ENCODE data around the gene PRRG2. TPM values are rescaled to one million over a fixed set of nuclear protein-coding genes. Genes with fewer than 3 reads are reported as not detected.

The PRRG2 gene
- total RNA-seq, 5 donors from 2014 or later (not counting 1 experiment from before 2014, with no cell fraction given): 0.37 to 1.7 (median 1.2) TPM

DNA sequence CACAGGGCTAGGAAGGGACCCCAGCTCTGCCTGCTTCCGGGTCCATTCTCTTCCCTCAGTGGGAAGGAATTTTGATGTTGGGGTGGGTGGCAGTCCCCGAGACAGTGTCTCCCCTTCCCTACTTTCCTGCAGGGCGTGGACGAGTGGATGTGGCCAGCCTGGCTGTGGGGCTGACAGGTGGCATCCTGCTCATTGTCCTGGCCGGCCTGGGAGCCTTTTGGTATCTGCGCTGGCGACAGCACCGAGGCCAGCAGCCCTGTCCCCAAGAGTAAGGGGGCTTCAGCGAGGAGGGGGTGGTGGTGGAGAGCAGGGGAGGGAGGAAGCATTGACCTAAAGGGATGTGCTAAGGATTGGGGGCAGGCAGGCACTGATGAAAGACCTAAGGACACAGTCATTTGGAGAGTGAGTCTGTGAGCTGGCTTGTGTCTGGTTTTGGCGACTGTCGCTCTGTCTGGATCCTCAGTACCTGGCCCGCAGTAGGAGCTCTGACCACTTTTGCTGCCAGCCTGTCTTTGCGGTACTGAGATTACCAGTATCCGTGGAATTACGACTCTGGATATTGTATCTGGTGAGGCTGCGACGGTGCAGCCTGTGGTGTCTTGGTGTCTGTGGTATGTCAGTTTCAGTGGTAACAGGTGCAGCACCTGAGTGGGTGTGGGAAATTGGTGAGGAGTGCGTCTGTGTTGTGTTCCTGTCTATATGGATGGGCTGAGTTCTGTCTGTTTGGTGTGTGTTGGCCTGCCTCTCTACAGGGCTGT, 7.4 kb downstream of the PRRG2 start:
- WGBS (ENCODE audit: insufficient coverage): 74% methylated on average over 8 of the region's 18 CpGs
- Mint-ChIP-seq H3K4me1 (peaks cover 16 to 37% (median 28%) of the 10 kb centered on the region in 3 donors), H3K27me3 (no peaks in the 10 kb centered on the region), H3K9me3 (no peaks in the 10 kb centered on the region), H3K27ac (peak overlapping the region; percentile 67 to 77), H3K36me3 (peaks cover 3% of the 10 kb centered on the region), H3K4me3 (no peak overlapping the region)
- peak in 24 of 35 experiments; percentile 19 to 66 (median 40) for DNase-seq
- H3K36me3 ChIP-seq (ENCODE audit: control insufficient read depth in 2 of 2, extremely low read depth in 1 of 2, insufficient read depth in 1 of 2, low read length in 1 of 2): peaks cover 0 to 1% of the 10 kb centered on the region in 2 donors
- POLR2A ChIA-PET: no interaction called here
- ATAC-seq (replicated peaks in 1 of 4): peak in 1 of 4 experiments; percentile 17
- CTCF ChIA-PET: interaction anchor here (0.7 kb wide), 3 partner anchors 39 to 77 kb away, joined by 3 to 4 read pairs (median 3); no protein-coding TSS in a partner anchor
- H3K27me3 ChIP-seq (replicated peaks in 1 of 2; ENCODE audit: control insufficient read depth in 2 of 2, extremely low read depth in 1 of 2, insufficient read depth in 2 of 2, low read length in 1 of 2): no peaks in the 10 kb centered on the region
- H3K27ac ChIP-seq (ENCODE audit: low read length): no peak overlapping the region
- H3K4me3 ChIP-seq (ENCODE audit: control insufficient read depth in 1 of 2, extremely low read depth in 1 of 2, low read length in 1 of 2): no peak overlapping the region
- peaks cover 3 to 36% of the 10 kb centered on the region in 2 experiments for H3K4me1 ChIP-seq (ENCODE audit: control insufficient read depth in 1 of 2, extremely low read depth in 1 of 2, insufficient read depth in 2 of 2, low read length in 2 of 2)
- H3K9me3 ChIP-seq: no peaks in the 10 kb centered on the region

DNA sequence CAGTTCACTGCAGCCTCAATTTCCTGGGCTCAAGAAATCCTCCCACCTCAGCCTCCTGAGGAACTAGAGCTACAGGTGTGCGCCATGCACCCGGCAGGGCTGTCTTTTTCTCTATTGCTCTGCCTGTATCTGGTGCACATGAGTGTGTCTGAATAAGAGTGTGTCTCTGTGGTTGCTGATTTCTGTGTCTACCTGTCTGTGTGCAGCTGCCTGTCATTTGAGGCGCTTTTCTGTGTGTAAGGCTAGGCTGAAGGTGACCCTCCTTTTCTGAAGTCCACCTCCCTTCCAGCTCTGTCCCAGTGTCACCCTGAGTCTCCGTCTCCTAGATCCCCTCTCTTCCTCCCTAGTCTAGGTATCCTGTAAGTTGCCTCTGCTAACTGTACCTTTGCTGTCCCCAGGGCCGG, 8.4 kb downstream of the PRRG2 start:
- peaks cover 12% of the 10 kb centered on the region for H3K36me3 Mint-ChIP-seq
- H3K4me3 Mint-ChIP-seq: peak overlapping the region in 1 of 3 donors; percentile 94
- no peaks in the 10 kb centered on the region for H3K27me3 ChIP-seq (replicated peaks in 1 of 2; ENCODE audit: control insufficient read depth in 2 of 2, extremely low read depth in 1 of 2, insufficient read depth in 2 of 2, low read length in 1 of 2)
- H3K27ac Mint-ChIP-seq: peak overlapping the region; percentile 86 to 92
- WGBS (ENCODE audit: insufficient coverage): 38% methylated on average over 1 of the region's 5 CpGs
- DNase-seq (peak in 1 of 35 experiments; percentile 57), ATAC-seq (replicated peaks in 1 of 4) (peak in 1 of 4 experiments; percentile 1)
- peaks cover 6 to 11% of the 10 kb centered on the region in 2 donors for H3K36me3 ChIP-seq (ENCODE audit: control insufficient read depth in 2 of 2, extremely low read depth in 1 of 2, insufficient read depth in 1 of 2, low read length in 1 of 2)
- H3K27me3 Mint-ChIP-seq: no peaks in the 10 kb centered on the region
- POLR2A ChIA-PET: interaction anchor here (0.5 to 1.0 kb wide), 3 partner anchors 51 to 799 kb away, joined by 3 to 8 read pairs (median 5); partner anchors contain the start of gene RRAS (in 1 of the 2)
- no peak overlapping the region for H3K4me3 ChIP-seq (ENCODE audit: control insufficient read depth in 1 of 2, extremely low read depth in 1 of 2, low read length in 1 of 2)
- peaks cover 24 to 46% (median 36%) of the 10 kb centered on the region in 3 donors for H3K4me1 Mint-ChIP-seq
- no peaks in the 10 kb centered on the region for H3K9me3 ChIP-seq
- H3K4me1 ChIP-seq (ENCODE audit: control insufficient read depth in 1 of 2, extremely low read depth in 1 of 2, insufficient read depth in 2 of 2, low read length in 2 of 2): peaks cover 7 to 46% of the 10 kb centered on the region in 2 experiments
- no peaks in the 10 kb centered on the region for H3K9me3 Mint-ChIP-seq
- H3K27ac ChIP-seq (ENCODE audit: low read length): peak overlapping the region; percentile 52
- CTCF ChIA-PET: interaction anchor here in 1 of 2 donors (0.7 to 1.5 kb wide), 3 partner anchors 9 to 120 kb away, joined by 3 to 9 read pairs (median 3); partner anchors contain the start of genes NOSIP and PRRG2

DNA sequence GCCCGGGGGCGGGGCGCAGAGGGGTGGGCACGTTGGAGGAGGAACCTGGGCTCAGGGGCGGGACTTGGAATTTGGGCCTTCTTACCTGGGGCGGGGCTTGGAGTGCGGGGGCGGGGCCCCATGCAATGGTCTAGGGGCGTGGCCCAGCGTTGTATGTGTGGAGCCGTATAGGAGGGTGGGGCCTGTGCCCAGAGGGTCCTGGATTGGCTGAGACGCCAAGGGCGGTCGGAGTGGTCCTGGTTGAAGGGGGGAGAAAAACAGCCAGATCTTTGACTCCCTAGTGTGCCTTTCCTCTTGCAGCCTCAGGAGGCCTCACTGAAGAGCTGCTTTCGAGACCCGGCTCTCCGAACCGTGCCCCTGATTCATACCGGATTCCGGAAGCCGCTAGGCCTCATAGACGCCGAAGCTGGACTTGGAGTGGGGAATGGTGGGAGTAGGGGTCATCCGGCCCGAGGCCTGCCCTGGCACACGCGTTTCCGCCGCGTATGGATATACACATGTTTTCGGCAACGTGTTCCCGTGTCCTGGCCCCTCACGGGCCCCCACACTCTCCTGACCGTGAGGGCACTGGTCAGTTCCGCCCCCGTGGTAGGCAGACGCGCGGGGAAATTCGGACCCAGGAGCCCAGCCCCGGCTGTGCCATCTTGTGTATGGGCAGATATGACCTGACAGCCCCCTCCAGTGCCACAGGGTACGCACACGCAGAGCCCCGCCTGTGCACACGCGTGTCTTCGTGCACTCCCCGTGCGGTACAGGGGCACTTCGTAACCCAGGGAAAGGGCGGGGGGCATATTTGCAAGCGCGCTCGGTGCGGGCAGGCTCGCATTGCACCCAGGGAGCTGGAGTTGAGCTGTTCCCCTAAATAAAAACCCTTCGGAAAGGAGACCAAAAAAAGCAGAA, 9.2 kb downstream of the PRRG2 start:
- peak; percentile 89 to 97 (median 94) for DNase-seq
- H3K9me3 Mint-ChIP-seq: no peaks in the 10 kb centered on the region
- peak overlapping the region; percentile 86 for H3K27ac ChIP-seq (ENCODE audit: low read length)
- peak; percentile 76 to 77 (median 77) for ATAC-seq (replicated peaks in 1 of 4)
- H3K36me3 Mint-ChIP-seq: peaks cover 14% of the 10 kb centered on the region
- no peaks in the 10 kb centered on the region for H3K27me3 Mint-ChIP-seq
- CTCF ChIA-PET: interaction anchor here in 1 of 2 donors (0.6 to 1.5 kb wide), 6 partner anchors 10 to 121 kb away, joined by 3 to 9 read pairs (median 4); partner anchors contain the start of genes NOSIP, PRRG2 and RRAS
- H3K27me3 ChIP-seq (replicated peaks in 1 of 2; ENCODE audit: control insufficient read depth in 2 of 2, extremely low read depth in 1 of 2, insufficient read depth in 2 of 2, low read length in 1 of 2): no peaks in the 10 kb centered on the region
- H3K4me3 ChIP-seq (ENCODE audit: control insufficient read depth in 1 of 2, extremely low read depth in 1 of 2, low read length in 1 of 2): peak overlapping the region; percentile 98 to 99
- H3K4me1 Mint-ChIP-seq: peaks cover 24 to 47% (median 38%) of the 10 kb centered on the region in 3 donors
- peak overlapping the region; percentile 88 to 94 (median 91) for H3K4me3 Mint-ChIP-seq
- peak overlapping the region; percentile 88 to 94 for H3K27ac Mint-ChIP-seq
- peaks cover 9 to 15% of the 10 kb centered on the region in 2 donors for H3K36me3 ChIP-seq (ENCODE audit: control insufficient read depth in 2 of 2, extremely low read depth in 1 of 2, insufficient read depth in 1 of 2, low read length in 1 of 2)
- WGBS (ENCODE audit: insufficient coverage): 1% methylated on average over 55 of the region's 58 CpGs
- H3K9me3 ChIP-seq: no peaks in the 10 kb centered on the region
- POLR2A ChIA-PET: interaction anchor here (0.5 to 1.0 kb wide), 4 partner anchors 43 to 799 kb away, joined by 3 to 12 read pairs (median 4); partner anchors contain the start of gene RRAS (in 1 of the 2)
- peaks cover 7 to 50% of the 10 kb centered on the region in 2 experiments for H3K4me1 ChIP-seq (ENCODE audit: control insufficient read depth in 1 of 2, extremely low read depth in 1 of 2, insufficient read depth in 2 of 2, low read length in 2 of 2)

DNA sequence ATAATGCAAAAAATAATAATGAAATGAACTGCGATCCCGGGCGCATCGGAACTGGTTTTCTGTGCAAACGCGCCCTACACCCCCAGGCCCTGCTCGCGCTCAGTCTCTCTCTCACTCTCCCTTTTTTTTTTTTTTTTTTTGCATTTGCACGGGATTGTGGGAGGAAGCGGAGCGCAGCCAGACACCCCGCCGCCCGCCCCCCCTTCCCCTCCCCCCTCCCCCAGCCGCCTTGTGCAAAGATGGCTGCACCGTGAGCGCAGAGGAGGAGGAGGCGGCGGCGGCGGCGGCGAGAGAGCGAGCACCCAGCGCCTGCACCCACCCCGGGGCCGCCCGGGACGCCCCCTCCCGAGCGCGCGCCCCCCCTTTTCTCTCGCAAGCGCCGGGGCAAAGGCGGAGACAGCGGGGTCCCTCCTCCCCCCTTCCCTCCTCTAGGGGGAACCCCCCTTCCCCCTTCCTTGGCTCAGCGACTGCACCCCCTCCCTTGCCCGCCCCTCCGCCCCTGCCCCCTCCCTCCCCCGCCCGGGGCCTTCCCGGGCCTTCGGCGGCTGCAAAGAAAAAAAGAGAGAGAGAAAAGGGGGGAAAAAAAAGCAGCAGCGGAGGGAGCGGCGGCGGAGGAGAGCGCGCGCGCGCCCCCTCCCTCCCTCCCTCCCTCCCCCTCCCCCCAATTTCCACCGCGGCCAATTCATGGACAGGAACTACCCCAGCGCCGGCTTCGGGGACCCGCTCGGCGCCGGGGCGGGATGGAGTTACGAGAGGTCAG, 10.0 kb downstream of the PRRG2 start, which contains the start of gene PRR12:
Gene PRR12 (plus strand): TSS at position 212 of the 760 bp plus-strand sequence. CDS start 473 bp downstream, at position 685.
- POLR2A ChIA-PET: interaction anchor here (0.6 kb wide), 2 partner anchors 44 kb away, joined by 3 to 12 read pairs; no protein-coding TSS in a partner anchor
- Histone ChIP-seq H3K27me3 (replicated peaks in 1 of 2; ENCODE audit: control insufficient read depth in 2 of 2, extremely low read depth in 1 of 2, insufficient read depth in 2 of 2, low read length in 1 of 2) (no peaks in the 10 kb centered on the region), H3K9me3 (no peaks in the 10 kb centered on the region), H3K4me1 (ENCODE audit: control insufficient read depth in 1 of 2, extremely low read depth in 1 of 2, insufficient read depth in 2 of 2, low read length in 2 of 2) (peaks cover 7 to 53% of the 10 kb centered on the region in 2 experiments), H3K4me3 (ENCODE audit: control insufficient read depth in 1 of 2, extremely low read depth in 1 of 2, low read length in 1 of 2) (peak within 1 kb of the TSS; percentile 98 to 99), H3K36me3 (ENCODE audit: control insufficient read depth in 2 of 2, extremely low read depth in 1 of 2, insufficient read depth in 1 of 2, low read length in 1 of 2) (peaks cover 9 to 23% of the 10 kb centered on the region in 2 donors), H3K27ac (ENCODE audit: low read length) (peak within 1 kb of the TSS; percentile 86)
- CTCF ChIA-PET: interaction anchor here in 1 of 2 donors (0.5 to 1.5 kb wide), 4 partner anchors 11 to 228 kb away, joined by 4 to 9 read pairs (median 4); partner anchors contain the start of genes NOSIP, PRRG2 and RRAS
- Mint-ChIP-seq H3K36me3 (peaks cover 14% of the 10 kb centered on the region), H3K4me3 (peak within 1 kb of the TSS; percentile 88 to 94 (median 91)), H3K9me3 (no peaks in the 10 kb centered on the region), H3K4me1 (peaks cover 24 to 47% (median 38%) of the 10 kb centered on the region in 3 donors), H3K27me3 (no peaks in the 10 kb centered on the region), H3K27ac (peak within 1 kb of the TSS; percentile 88 to 94)
- ATAC-seq (replicated peaks in 1 of 4) (peak; percentile 28 to 39 (median 36)), DNase-seq (peak in 34 of 35 experiments; percentile 38 to 85 (median 62))
- WGBS (ENCODE audit: insufficient coverage): 0% methylated on average over 7 of the region's 66 CpGs

DNA sequence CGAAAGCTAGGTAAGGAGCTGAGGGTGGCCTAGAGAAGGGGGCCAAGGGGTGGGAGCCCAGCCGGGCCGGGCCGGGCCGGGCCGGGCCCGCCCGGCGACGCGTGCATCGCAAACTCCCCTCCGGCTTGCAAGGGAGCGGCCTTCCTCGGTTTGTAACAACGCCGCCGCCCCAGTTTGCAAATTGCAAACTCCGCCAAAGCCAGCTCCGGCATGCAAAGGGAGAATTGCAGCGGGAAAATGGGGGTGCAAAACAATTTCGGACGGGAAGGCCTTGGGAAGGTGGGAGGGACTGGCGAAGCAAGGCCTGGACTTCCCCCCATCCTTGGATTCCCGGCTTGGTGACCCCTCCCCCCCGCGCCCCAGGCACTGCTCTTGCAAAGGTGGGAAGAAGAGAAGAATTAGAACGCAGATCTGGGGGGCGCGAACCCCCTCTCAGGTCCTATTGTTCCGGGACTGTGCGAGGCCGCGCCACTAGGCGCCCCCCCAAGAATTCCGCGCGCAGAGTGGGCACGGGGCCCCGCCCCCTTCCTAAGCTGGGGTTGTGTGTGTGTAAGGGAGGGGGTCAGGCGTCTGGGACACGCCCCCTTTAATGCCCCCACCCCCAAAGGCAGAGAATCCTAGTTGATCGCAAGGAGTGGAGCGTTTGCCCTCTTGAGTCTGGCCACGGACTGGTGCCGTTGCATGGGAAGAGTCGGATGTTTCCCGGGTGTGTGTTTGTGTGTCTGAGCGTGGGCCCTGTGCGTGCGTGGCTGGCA, 10.8 kb downstream of the PRRG2 start:
- Histone ChIP-seq H3K9me3 (no peaks in the 10 kb centered on the region), H3K27me3 (replicated peaks in 1 of 2; ENCODE audit: control insufficient read depth in 2 of 2, extremely low read depth in 1 of 2, insufficient read depth in 2 of 2, low read length in 1 of 2) (no peaks in the 10 kb centered on the region), H3K36me3 (ENCODE audit: control insufficient read depth in 2 of 2, extremely low read depth in 1 of 2, insufficient read depth in 1 of 2, low read length in 1 of 2) (peaks cover 11 to 28% of the 10 kb centered on the region in 2 donors), H3K4me3 (ENCODE audit: control insufficient read depth in 1 of 2, extremely low read depth in 1 of 2, low read length in 1 of 2) (peak overlapping the region; percentile 94 to 99), H3K27ac (ENCODE audit: low read length) (peak overlapping the region; percentile 74), H3K4me1 (ENCODE audit: control insufficient read depth in 1 of 2, extremely low read depth in 1 of 2, insufficient read depth in 2 of 2, low read length in 2 of 2) (peaks cover 7 to 53% of the 10 kb centered on the region in 2 experiments)
- DNase-seq: peak in 24 of 35 experiments; percentile 25 to 61 (median 38)
- H3K4me1 Mint-ChIP-seq: peaks cover 24 to 47% (median 38%) of the 10 kb centered on the region in 3 donors
- CTCF ChIA-PET: interaction anchor here in 1 of 2 donors (0.5 kb wide), 1 partner anchor 228 kb away, joined by 4 read pairs; no protein-coding TSS in a partner anchor
- POLR2A ChIA-PET: interaction anchor here in 1 of 2 donors (0.6 kb wide), 1 partner anchor 11 kb away, joined by 3 read pairs; no protein-coding TSS in a partner anchor
- no peaks in the 10 kb centered on the region for H3K27me3 Mint-ChIP-seq
- whole genome bisulfite sequencing (ENCODE audit: insufficient coverage): 0% methylated on average over 15 of the region's 51 CpGs
- H3K9me3 Mint-ChIP-seq: no peaks in the 10 kb centered on the region
- H3K27ac Mint-ChIP-seq: peak overlapping the region; percentile 84 to 87
- ATAC-seq (replicated peaks in 1 of 4): peak in 3 of 4 experiments; percentile 1 to 12 (median 12)
- H3K4me3 Mint-ChIP-seq: peak overlapping the region; percentile 88 to 94 (median 91)
- peaks cover 14% of the 10 kb centered on the region for H3K36me3 Mint-ChIP-seq
